HG03039 (cell line): Measurements from ENCODE around the gene RHO.

ENCODE experiments used
- ATAC-seq: cut with Tn5 transposase; IDR thresholded peaks from one replicate; pipeline ENCODE4 v1.9.1; 2021; ENCODE audit warnings: mild to moderate bottlenecking, moderate library complexity; ENCODE audit not compliant: unreplicated experiment

The RHO gene

GRCh38 chr3:129519896-129520715, 8.3 kb upstream of the RHO start:
- ATAC-seq: no peak

GRCh38 chr3:129520960-129521359, 7.5 kb upstream of the RHO start:
- ATAC-seq: no peak

- no peak for ATAC-seq
Measured at GRCh38 chr3:129521611-129522010, 6.8 kb upstream of the RHO start.

GRCh38 chr3:129522953-129523352, 5.5 kb upstream of the RHO start:
- ATAC-seq: no peak

- ATAC-seq: no peak
Measured at GRCh38 chr3:129524081-129524480, 4.4 kb upstream of the RHO start.

GRCh38 chr3:129525341-129525968, 3.0 kb upstream of the RHO start:
- no peak for ATAC-seq

GRCh38 chr3:129526121-129526900, 2.1 kb upstream of the RHO start:
- ATAC-seq: peak; percentile 88

GRCh38 chr3:129527262-129527661, 1.2 kb upstream of the RHO start:
- no peak for ATAC-seq

- ATAC-seq: no peak
Measured at GRCh38 chr3:129529436-129530210, 1.2 kb downstream of the RHO start.

GRCh38 chr3:129530251-129530791, 1.9 kb downstream of the RHO start:
- ATAC-seq: no peak

- ATAC-seq: no peak
Measured at GRCh38 chr3:129530821-129531220, 2.4 kb downstream of the RHO start.

- no peak for ATAC-seq
Measured at GRCh38 chr3:129531699-129532098, 3.3 kb downstream of the RHO start.

- ATAC-seq: no peak
Measured at GRCh38 chr3:129532261-129532660, 3.8 kb downstream of the RHO start.

GRCh38 chr3:129533406-129533805, 5.0 kb downstream of the RHO start:
- ATAC-seq: no peak

- no peak for ATAC-seq
Measured at GRCh38 chr3:129534428-129535027, 6.1 kb downstream of the RHO start.

GRCh38 chr3:129535075-129535474, 6.6 kb downstream of the RHO start:
- no peak for ATAC-seq

GRCh38 chr3:129536374-129536667, 7.9 kb downstream of the RHO start:
- ATAC-seq: no peak

GRCh38 chr3:129536804-129537203, 8.4 kb downstream of the RHO start:
- ATAC-seq: no peak

GRCh38 chr3:129539206-129539605, 10.8 kb downstream of the RHO start:
- no peak for ATAC-seq

- no peak for ATAC-seq
Measured at GRCh38 chr3:129540776-129541516, 12.5 kb downstream of the RHO start.
